ENCODE measurements around the gene DNAH1. TPM values are rescaled to one million over a fixed set of nuclear protein-coding genes. Genes with fewer than 3 reads are reported as not detected.
A peak's percentile ranks its signal among the peaks of the same experiment; 100 is the strongest.

DNAH1 gene
- total RNA-seq, 1 donor from 2014 or later, result 8.2 TPM

DNA sequence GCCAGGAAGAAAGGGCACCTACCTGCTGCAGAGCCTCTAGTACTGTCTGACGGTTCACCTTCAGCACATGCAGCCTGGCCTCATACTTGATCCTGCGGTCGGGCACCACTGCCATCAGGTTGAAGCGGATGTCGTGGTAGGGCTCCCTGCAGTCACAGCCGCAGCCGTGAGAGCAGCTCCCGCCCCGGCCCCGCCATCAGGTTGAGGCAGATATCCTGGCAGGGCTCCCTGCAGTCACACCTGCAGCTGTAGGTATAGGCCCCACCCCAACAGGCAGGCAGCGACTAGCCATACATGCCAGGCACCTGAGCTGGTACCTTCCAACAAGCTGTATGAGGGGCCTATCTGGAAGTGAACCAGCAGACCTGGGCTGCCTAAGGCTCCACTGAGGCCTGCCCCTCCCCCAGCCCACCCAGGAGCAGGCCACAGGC, 90.1 kb downstream of the DNAH1 start:
- H3K4me1 Mint-ChIP-seq, result peaks cover 19% of the 10 kb centered on the region
- no peaks in the 10 kb centered on the region for H3K9me3 Mint-ChIP-seq
- H3K27ac Mint-ChIP-seq, result no peak overlapping the region
- H3K4me3 Mint-ChIP-seq, result no peak overlapping the region
- no peaks in the 10 kb centered on the region for H3K27me3 Mint-ChIP-seq (ENCODE audit: low read depth)
- peaks cover 31% of the 10 kb centered on the region for H3K36me3 Mint-ChIP-seq
- TF ChIP-seq, protein P1, sequence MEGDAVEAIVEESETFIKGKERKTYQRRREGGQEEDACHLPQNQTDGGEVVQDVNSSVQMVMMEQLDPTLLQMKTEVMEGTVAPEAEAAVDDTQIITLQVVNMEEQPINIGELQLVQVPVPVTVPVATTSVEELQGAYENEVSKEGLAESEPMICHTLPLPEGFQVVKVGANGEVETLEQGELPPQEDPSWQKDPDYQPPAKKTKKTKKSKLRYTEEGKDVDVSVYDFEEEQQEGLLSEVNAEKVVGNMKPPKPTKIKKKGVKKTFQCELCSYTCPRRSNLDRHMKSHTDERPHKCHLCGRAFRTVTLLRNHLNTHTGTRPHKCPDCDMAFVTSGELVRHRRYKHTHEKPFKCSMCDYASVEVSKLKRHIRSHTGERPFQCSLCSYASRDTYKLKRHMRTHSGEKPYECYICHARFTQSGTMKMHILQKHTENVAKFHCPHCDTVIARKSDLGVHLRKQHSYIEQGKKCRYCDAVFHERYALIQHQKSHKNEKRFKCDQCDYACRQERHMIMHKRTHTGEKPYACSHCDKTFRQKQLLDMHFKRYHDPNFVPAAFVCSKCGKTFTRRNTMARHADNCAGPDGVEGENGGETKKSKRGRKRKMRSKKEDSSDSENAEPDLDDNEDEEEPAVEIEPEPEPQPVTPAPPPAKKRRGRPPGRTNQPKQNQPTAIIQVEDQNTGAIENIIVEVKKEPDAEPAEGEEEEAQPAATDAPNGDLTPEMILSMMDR (IDR thresholded peaks at IDR 0.05; ENCODE audit: unreplicated experiment), result no peak
- no peak for DNase-seq (ENCODE audit: low spot score in 2 of 2, unreplicated experiment in 2 of 2)

DNA sequence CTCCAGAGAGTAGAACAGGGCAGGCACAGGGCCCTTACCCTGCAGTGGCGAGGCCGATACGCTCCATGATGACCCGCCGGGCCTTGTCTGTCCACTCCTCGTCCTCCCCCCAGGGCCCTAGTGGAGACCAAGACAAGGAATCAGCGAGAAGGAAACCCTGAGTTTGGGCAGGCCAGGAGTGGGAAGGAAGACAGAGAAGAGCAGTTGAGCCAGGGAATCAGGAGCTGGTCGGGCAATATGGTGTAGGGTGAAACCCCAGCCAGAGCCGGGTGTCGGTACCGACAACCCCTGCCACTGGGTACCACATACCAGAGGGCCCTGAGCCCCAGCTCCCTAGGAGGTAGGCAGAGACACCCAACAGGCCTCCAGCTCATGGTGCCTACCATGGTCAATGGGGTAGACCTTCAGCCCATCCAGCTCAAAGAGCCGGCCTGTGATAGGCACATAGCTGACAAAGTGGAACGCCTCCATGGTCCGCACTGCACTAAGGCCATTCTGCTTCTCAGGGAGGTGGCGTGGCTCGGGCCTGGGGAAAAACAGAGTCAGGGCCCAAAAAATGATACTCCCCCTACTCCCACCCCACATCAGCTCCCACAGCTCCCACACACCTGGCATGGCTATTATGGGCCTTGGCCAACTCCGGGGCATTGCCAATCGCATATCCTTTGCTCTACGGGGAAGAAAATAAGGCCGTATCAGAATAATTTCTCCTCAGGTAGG, 90.8 kb downstream of the DNAH1 start:
- TF ChIP-seq, protein P1 (IDR thresholded peaks at IDR 0.05; ENCODE audit: unreplicated experiment), result no peak
- DNase-seq (ENCODE audit: low spot score in 2 of 2, unreplicated experiment in 2 of 2), result no peak
- Mint-ChIP-seq H3K27me3 (ENCODE audit: low read depth) (no peaks in the 10 kb centered on the region), H3K4me3 (no peak overlapping the region), H3K36me3 (peaks cover 31% of the 10 kb centered on the region), H3K4me1 (peaks cover 25% of the 10 kb centered on the region), H3K9me3 (no peaks in the 10 kb centered on the region), H3K27ac (no peak overlapping the region)

DNA sequence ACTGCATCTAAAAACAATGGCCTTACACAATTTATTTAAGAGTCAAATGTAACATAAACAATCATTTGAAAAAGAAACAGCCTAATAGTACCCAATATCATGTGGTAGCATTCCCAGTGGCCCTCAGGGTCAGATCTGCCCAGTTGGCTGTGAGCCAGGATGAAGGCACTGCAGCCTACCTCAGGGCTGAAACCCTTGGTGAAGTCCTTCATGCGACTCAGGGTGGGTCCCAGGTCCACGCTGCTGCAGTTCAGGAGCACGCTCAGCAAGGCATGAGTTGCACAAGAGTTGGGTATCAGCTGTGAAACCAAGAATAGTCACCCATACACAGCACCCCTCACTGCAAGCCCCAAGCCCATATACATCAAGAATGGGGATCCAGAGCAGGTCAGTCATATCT, 91.7 kb downstream of the DNAH1 start:
- no peaks in the 10 kb centered on the region for H3K9me3 Mint-ChIP-seq
- H3K27ac Mint-ChIP-seq, result peak overlapping the region; percentile 32
- no peaks in the 10 kb centered on the region for H3K27me3 Mint-ChIP-seq (ENCODE audit: low read depth)

DNA sequence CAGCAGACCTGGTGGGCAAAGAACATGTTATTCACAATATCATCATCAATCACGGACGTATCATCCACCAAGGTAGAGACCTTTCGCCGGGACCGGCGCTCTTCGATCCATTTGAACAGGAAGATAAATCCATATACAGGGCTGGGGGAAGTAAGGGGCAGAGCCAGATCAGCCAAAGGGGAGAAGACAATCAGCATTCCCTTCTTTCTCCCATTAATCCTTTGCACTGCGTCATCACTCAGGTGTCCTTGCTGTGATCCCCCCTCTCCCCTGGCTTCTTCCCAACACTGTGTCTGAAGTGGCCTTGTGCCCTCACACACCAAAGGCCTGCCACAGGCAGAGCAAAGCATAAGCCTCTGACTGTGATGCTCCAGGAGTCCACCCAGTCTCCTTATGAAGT, 92.3 kb downstream of the DNAH1 start:
- H3K9me3 Mint-ChIP-seq, result no peaks in the 10 kb centered on the region
- peak overlapping the region; percentile 94 for H3K27ac Mint-ChIP-seq
- no peak for DNase-seq (ENCODE audit: low spot score in 2 of 2, unreplicated experiment in 2 of 2)
- H3K4me3 Mint-ChIP-seq, result peak overlapping the region; percentile 83
- H3K36me3 Mint-ChIP-seq, result peaks cover 21% of the 10 kb centered on the region
- TF ChIP-seq, protein P1 (IDR thresholded peaks at IDR 0.05; ENCODE audit: unreplicated experiment), result no peak
- no peaks in the 10 kb centered on the region for H3K27me3 Mint-ChIP-seq (ENCODE audit: low read depth)
- H3K4me1 Mint-ChIP-seq, result peaks cover 25% of the 10 kb centered on the region

More for the DNA sequence above, 91.7 kb downstream of the DNAH1 start:
- TF ChIP-seq, protein P1 (IDR thresholded peaks at IDR 0.05; ENCODE audit: unreplicated experiment), result no peak
- Mint-ChIP-seq H3K4me1 (peaks cover 25% of the 10 kb centered on the region), H3K36me3 (peaks cover 26% of the 10 kb centered on the region), H3K4me3 (peak overlapping the region; percentile 83)
- DNase-seq (ENCODE audit: low spot score in 2 of 2, unreplicated experiment in 2 of 2), result no peak

DNA sequence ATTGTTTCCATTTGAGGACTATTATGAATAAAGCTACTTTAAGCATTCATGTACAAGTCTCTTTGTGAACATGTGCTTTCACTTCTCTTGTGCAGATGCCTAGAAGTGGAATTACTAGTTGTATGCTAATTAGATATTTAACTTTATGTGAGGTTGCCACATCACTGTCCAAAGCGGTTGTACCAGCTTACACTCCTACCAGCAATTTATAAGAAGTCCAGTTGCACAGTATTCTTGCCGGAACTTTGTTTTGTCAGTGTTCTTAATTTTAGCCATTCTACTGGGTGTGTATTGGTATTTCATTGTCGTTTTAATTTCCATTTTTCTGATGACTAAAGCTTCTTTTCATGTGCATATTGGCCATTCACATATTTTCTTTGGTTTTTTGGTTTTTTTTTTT, 99.7 kb downstream of the DNAH1 start:
- Mint-ChIP-seq H3K4me1 (peaks cover 15% of the 10 kb centered on the region), H3K9me3 (no peaks in the 10 kb centered on the region), H3K36me3 (no peaks in the 10 kb centered on the region), H3K27me3 (ENCODE audit: low read depth) (no peaks in the 10 kb centered on the region), H3K4me3 (no peak overlapping the region), H3K27ac (no peak overlapping the region)
- no peak for DNase-seq (ENCODE audit: low spot score in 2 of 2, unreplicated experiment in 2 of 2)
- TF ChIP-seq, protein P1 (IDR thresholded peaks at IDR 0.05; ENCODE audit: unreplicated experiment), result no peak

All from mesothelial cell of epicardium (in vitro differentiated cells).